GM15510 (cell line): Measurements from ENCODE around the gene WSCD2.

Experiments used
- POLR2A ChIP-seq: IDR thresholded peaks from 3 replicates; pipeline ENCODE4 v1.6.1; 2011; ENCODE audit warnings: borderline replicate concordance; ENCODE audit not compliant: insufficient read length; ENCODE audit errors: extremely low read depth

The WSCD2 gene

DNA sequence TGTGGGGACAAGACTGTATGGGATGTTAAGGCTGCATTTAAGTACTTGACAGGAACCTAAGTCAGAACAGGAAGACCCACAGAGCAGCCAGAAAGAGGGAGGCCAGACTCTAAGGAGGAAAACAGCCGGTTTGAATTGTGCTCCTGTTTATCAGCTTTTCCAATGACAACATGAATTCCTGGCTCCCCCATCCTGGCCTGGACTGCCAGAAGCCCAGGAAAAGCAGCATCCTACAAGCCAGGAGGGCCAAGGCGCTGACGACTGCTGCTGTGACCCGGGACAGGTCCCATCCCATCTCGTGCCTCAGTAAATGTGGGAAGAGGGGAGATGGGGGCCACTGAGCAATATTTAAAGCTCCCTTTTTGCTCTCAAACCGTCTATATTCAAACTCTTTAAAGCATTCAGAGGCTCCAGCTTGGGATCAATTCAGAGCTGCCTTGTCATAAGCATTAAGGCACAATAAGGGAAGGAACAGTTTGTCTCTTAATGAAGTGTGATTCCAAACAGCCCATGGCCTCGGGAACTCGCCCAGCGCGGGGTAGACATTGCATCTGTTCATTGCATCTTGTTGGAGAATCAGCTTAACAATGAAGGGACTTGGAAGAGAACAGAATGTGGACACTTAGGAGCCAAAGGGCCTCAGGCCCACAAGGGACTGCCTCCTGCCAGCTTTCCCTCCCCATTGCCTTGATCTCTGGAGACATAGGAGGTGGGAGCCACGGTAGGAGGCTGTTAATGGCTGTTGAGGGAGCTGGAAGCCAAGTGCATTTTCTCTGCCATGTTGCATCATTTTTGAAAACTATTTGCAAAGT, 160.5 kb downstream of the WSCD2 start:
- no peak for TF ChIP-seq POLR2A

DNA sequence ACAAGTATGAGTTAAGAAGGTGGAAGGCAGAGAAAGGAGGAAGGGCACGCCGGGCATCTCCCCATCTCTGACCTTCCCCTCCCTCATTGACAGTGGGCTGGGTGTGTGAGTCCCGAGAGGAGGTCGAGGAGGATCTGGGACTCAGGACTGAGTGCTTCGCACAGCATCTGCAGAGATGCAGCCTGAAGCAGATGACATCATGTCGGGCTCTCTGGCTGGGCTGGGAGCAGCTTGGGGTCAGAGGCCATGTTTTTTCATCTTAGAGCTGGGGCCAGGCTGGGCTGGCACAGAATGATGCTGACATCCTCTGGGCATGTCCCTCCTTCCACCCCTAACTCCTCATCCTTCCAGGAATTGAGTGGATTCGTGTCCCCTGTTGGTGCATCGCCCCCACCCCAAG, 166.6 kb downstream of the WSCD2 start:
- TF ChIP-seq POLR2A, result no peak

DNA sequence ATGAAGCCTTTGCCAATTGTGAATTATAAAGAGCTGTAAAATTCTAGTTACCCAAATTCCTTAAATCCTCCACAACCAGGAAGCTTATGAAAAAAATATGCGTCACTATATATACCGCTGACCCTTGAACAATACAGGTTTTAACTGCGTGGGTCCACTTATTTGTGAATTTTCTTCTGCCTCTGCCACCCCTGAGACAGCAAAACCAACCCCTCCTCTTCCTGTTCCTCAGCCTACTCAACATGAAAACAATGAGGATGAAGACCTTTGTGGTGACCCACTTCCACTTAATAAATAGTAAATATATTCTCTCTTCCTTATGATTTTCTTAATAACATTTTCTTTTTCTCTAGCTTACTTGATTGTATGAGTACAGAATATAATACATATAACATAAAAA, 167.9 kb downstream of the WSCD2 start:
- no peak for TF ChIP-seq POLR2A

DNA sequence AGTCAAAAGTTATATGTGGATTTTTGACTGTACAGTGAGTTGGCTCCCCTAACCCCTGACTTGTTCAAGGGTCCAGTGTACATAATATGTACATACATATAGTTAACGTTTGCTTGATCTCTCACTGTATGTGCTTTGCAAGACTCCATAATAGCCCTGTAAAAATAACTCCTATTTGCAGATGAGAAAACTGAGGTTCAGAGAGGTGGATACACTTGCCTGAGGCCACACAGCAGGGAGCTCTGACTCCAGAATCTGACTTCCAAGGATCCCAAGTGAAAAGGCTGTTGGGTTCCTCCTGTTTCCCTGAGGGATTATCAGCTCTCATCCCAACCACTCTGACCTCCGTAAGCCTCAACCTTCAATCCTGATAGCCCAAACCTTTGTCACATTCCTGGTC, 168.3 kb downstream of the WSCD2 start:
- no peak for TF ChIP-seq POLR2A

DNA sequence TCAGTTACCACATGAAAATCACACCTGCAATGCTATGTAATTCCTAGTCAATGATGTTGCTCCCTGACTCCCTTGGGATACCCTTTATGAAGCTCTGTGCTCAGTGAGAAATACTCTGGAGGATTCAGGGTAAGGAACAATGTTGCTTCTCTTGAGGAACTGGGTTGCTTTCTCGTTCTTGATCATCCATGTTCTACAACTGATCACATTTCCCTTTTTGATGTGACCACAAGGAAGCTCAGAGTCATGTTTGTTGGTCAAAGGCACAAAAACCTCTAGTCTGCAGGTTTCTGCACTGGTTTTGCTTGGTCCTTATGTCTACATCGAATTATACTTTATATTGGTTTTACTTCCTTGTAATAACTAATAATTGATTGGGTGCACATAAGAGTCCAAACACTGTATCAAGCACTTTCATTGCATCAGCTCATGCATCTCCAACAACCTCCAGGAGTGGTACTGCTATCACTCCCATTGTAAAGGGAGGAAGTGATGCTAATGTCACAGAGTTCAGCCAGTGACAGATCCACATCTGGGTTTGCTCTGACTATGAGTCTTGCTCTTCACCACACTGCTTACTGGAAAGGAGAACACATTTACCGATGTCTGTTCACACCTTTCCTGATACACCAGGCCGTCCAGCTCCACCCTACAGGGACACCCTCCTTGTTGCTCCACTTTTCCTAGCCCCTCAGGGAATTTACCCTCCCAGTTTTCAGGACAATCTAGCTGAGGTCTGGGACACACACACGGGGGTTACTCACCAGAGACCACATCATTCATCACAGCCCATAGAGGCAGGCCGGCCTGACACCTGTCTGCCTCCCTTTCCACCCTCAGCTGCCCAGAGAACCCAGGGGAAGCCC, 169.0 kb downstream of the WSCD2 start:
- TF ChIP-seq POLR2A, result no peak

DNA sequence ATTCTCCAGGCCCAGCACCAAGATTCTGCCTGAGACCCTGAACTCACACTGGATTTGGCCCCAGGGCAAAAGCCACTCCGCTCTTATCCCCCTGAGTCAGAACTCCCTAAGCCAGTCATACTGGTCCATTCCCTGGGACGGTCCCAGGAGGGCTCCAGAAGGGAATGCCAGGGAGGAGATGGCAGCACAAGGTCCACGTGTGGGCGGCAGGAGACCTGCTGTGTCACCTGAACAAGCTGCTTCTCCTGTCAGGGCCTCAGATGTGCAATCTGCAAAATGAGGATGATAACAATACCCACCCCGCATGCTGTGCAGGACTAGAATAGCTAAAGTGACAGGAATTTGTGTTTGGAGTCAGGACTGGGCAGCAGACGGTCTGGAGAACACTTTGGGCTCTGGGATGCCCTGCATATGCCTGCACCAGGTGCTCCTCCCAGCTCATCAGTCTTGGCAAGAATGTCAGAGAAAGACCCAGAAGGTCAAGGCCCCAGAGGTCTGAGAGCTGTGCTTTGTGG, 169.7 kb downstream of the WSCD2 start:
- TF ChIP-seq POLR2A, result no peak

DNA sequence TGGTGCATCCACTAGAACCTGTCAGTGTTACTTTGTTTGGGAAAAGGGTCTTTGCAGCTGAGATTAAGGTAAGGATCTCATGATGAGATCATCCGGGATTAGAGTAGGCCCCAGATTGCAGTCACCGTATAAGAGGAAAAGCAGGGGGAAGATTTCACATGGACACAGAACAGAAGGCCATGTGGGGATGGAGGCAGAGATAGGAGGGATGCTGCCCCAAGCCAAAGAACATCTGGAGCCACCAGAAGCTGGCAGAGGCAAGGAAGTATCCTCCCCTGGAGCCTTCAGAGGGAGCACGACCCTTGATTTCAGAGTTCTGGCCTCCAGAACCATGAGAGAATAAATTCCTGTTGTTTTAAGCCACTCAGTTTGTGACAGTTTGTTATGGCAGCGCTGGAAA, 170.4 kb downstream of the WSCD2 start:
- TF ChIP-seq POLR2A, result no peak
